Osteoblast (primary cell): Measurements from ENCODE around the gene MCF2L. TPM values are rescaled to one million over a fixed set of nuclear protein-coding genes. Genes with fewer than 3 reads are reported as not detected.

ENCODE experiments used
- DNase-seq: peaks from one replicate; pipeline ENCODE4 v3.0.0; 2011; ENCODE audit warnings: low spot score, mixed read lengths; ENCODE audit not compliant: insufficient read length; ENCODE audit errors: missing footprints
- H2AFZ ChIP-seq: 2 replicates; pipeline ENCODE4 v1.6.0; 2011; ENCODE audit warnings: mild to moderate bottlenecking, low read length
- H3K27ac ChIP-seq: 2 replicates; pipeline ENCODE4 v1.5.1; 2011; ENCODE audit warnings: mild to moderate bottlenecking, low read depth, low read length, moderate library complexity
- H3K27me3 ChIP-seq: 2 replicates; pipeline ENCODE4 v1.6.0; 2012; ENCODE audit warnings: mild to moderate bottlenecking, control low read depth, inconsistent platforms, low read length, moderate library complexity; ENCODE audit not compliant: insufficient read depth
- H3K36me3 ChIP-seq: 2 replicates; pipeline ENCODE4 v1.5.1; 2011; ENCODE audit warnings: mild to moderate bottlenecking, low read length, control low read depth, moderate library complexity; ENCODE audit not compliant: insufficient read depth
- H3K4me1 ChIP-seq: 2 replicates; pipeline ENCODE4 v1.5.1; 2011; ENCODE audit warnings: mild to moderate bottlenecking, low read length, control low read depth, moderate library complexity; ENCODE audit not compliant: insufficient read depth
- H3K4me2 ChIP-seq: 2 replicates; pipeline ENCODE4 v1.6.0; 2011; ENCODE audit warnings: mild to moderate bottlenecking, low read length; ENCODE audit not compliant: insufficient read depth
- H3K4me3 ChIP-seq: fragments of 200-600 bp; sonication (generic); 3 replicates; pipeline ENCODE4 v1.5.1; 2012; ENCODE audit warnings: mild to moderate bottlenecking, low read length, inconsistent platforms; ENCODE audit not compliant: insufficient read depth
- H3K79me2 ChIP-seq: 2 replicates; pipeline ENCODE4 v1.6.0; 2012; ENCODE audit warnings: mild to moderate bottlenecking, low read length, control low read depth, inconsistent platforms; ENCODE audit not compliant: insufficient read depth
- H3K9me3 ChIP-seq: 2 replicates; pipeline ENCODE4 v1.5.1; 2011; ENCODE audit warnings: low read depth, low read length, control low read depth
- H4K20me1 ChIP-seq: 2 replicates; pipeline ENCODE4 v1.6.0; 2012; ENCODE audit warnings: mild to moderate bottlenecking, low read length, control low read depth; ENCODE audit not compliant: insufficient read depth
- total RNA-seq: library from RNA; depleted of rRNA; stranded (reverse); fragments of >200 nt; gene quantifications from 2 replicates; pipeline ENCODE4 v1.2.3, GENCODE V29; 2012
- TF ChIP-seq, protein P1 (sequence below): IDR thresholded peaks from 2 replicates; pipeline ENCODE4 v1.5.1; 2011; ENCODE audit warnings: mild to moderate bottlenecking, low read depth, low read length, moderate library complexity; ENCODE audit errors: extremely low read depth

Gene MCF2L
- total RNA-seq, 1 donor, result 6.5 TPM

DNA sequence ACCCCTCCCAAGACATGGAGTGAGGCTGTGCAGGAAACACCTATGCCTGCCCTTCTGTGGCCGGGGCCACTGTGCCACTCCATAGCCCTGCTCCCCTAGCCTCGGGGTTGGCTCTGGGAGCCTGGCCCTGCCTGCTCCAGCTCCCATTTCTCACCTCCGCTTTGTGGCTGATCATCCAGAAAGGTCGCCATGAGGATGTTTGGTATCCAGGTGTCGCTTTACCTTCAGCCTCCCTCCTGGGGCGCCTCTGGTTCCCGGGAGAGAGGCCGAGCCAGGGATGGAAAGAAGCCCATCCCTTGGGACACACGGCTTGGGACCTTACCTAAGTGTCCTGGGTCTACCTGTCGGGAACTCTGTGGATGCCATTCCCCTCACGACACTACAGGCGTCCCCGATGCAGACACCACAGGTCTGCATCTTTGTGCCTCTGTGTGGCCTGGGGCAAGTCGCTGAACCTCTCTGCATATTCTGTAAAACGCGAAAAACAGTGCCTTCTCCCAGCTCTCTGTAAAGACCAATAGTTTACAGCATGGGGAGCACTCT, 3.4 kb upstream of the MCF2L start:
- no peak overlapping the region for H3K4me3 ChIP-seq
- H3K79me2 ChIP-seq, result no peaks in the 10 kb centered on the region
- no peaks in the 10 kb centered on the region for H4K20me1 ChIP-seq
- no peak overlapping the region for H3K27ac ChIP-seq
- no peak overlapping the region for H3K4me2 ChIP-seq
- H2AFZ ChIP-seq, result no peak overlapping the region
- no peaks in the 10 kb centered on the region for H3K36me3 ChIP-seq
- no peaks in the 10 kb centered on the region for H3K9me3 ChIP-seq
- peak; percentile 80 for DNase-seq
- no peaks in the 10 kb centered on the region for H3K4me1 ChIP-seq
- peaks cover 40% of the 10 kb centered on the region for H3K27me3 ChIP-seq
- TF ChIP-seq, protein P1, sequence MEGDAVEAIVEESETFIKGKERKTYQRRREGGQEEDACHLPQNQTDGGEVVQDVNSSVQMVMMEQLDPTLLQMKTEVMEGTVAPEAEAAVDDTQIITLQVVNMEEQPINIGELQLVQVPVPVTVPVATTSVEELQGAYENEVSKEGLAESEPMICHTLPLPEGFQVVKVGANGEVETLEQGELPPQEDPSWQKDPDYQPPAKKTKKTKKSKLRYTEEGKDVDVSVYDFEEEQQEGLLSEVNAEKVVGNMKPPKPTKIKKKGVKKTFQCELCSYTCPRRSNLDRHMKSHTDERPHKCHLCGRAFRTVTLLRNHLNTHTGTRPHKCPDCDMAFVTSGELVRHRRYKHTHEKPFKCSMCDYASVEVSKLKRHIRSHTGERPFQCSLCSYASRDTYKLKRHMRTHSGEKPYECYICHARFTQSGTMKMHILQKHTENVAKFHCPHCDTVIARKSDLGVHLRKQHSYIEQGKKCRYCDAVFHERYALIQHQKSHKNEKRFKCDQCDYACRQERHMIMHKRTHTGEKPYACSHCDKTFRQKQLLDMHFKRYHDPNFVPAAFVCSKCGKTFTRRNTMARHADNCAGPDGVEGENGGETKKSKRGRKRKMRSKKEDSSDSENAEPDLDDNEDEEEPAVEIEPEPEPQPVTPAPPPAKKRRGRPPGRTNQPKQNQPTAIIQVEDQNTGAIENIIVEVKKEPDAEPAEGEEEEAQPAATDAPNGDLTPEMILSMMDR, result no peak

DNA sequence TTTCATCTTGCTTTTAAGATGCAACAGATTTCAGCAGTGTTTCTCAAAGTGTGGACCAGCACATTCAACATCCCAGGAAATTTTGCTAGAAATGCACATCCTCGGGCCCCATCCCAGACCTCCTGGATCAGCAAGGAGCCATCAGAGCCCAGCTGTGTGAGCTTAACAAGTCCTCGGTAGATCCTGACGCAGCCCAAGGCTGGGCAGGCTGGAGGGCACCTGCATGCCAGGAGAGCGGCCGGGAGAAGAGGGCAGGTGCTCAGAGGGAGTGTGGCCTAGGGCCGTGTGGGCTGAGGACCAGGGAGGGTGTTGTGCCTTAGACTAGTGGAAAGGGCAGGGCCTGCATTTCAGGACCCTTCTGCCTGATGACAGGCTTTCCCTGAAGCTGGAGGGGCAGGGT, 2.2 kb upstream of the MCF2L start:
- peaks cover 51% of the 10 kb centered on the region for H3K27me3 ChIP-seq
- no peak for DNase-seq
- no peaks in the 10 kb centered on the region for H3K36me3 ChIP-seq
- no peak overlapping the region for H3K27ac ChIP-seq
- no peaks in the 10 kb centered on the region for H3K4me1 ChIP-seq
- TF ChIP-seq, protein P1, result no peak
- H4K20me1 ChIP-seq, result no peaks in the 10 kb centered on the region
- peaks cover 4% of the 10 kb centered on the region for H3K9me3 ChIP-seq
- H2AFZ ChIP-seq, result no peak overlapping the region
- no peak overlapping the region for H3K4me3 ChIP-seq
- no peak overlapping the region for H3K4me2 ChIP-seq
- H3K79me2 ChIP-seq, result no peaks in the 10 kb centered on the region

DNA sequence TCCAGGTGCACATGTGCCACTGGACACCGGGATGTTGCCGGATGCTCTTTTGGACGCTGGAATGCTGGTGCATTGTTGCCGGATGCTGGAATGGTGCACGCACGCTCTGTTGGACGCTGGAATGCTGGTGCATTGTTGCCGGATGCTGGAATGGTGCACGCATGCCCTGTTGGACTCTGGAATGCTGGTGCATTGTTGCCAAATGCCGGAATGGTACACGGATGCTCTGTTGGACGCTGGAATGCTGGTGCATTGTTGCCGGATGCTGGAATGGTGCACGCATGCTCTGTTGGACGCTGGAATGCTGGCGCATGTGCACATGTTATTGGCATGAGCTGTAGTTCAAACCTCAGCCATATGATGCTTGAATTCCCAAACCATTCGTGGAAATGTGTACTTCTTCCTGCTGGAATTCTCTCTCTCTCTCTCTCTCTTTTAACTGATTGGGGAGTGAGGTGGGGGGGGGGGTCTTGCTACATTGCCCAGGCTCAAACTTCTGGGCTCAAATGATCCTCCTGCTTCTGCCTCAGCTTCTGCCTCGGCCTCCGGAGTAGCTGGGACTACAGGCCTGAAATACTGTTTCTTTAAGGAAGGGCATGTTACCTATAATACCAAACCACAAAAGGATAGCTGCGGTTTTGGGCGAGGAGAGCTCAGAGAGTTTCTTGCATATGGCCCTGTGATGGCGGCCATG, 1.2 kb upstream of the MCF2L start:
- no peak for DNase-seq
- TF ChIP-seq, protein P1, result no peak
- no peaks in the 10 kb centered on the region for H4K20me1 ChIP-seq
- no peaks in the 10 kb centered on the region for H3K36me3 ChIP-seq
- no peak overlapping the region for H2AFZ ChIP-seq
- H3K4me3 ChIP-seq, result no peak overlapping the region
- peaks cover 5% of the 10 kb centered on the region for H3K9me3 ChIP-seq
- H3K27ac ChIP-seq, result no peak overlapping the region
- no peaks in the 10 kb centered on the region for H3K79me2 ChIP-seq
- H3K4me2 ChIP-seq, result no peak overlapping the region
- H3K4me1 ChIP-seq, result no peaks in the 10 kb centered on the region
- H3K27me3 ChIP-seq, result peaks cover 52% of the 10 kb centered on the region

DNA sequence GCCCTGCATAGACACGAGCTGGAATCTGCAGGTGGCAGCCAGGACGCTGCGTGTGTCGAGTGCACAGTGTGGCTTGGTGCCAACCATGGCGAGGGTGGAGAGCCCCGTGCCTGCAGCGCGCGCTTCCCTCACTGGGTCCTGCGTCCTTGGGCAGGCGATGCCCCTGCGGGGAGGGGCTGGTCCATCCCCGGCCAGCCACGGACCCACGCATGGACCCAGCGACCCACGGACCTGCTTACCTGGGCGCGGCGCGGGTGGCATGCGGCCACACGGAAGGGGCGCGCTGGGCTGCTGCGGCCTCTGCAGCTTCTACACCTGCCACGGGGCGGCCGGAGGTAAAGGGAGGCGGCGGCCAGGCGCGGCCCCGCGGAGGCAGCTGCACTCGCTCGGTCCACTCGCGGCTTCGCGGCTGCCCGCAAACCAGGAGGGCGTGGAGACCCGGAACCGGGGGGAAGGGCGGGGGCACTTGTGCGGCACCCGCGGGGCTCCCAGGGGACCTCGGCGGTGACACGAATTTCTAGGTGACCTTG, 569 bp upstream of the MCF2L start:
- peaks cover 5% of the 10 kb centered on the region for H3K9me3 ChIP-seq
- no peaks in the 10 kb centered on the region for H3K36me3 ChIP-seq
- H3K79me2 ChIP-seq, result no peaks in the 10 kb centered on the region
- TF ChIP-seq, protein P1, result no peak
- peak; percentile 88 for DNase-seq
- H2AFZ ChIP-seq, result no peak overlapping the region
- no peaks in the 10 kb centered on the region for H4K20me1 ChIP-seq
- H3K27ac ChIP-seq, result no peak overlapping the region
- no peak overlapping the region for H3K4me3 ChIP-seq
- peaks cover 52% of the 10 kb centered on the region for H3K27me3 ChIP-seq
- no peak overlapping the region for H3K4me2 ChIP-seq
- no peaks in the 10 kb centered on the region for H3K4me1 ChIP-seq
